OCI-LY7 (cell line): ENCODE results near the gene AIP.

Experiments
- EZH2phosphoT487 ChIP-seq: fragments of 200-600 bp; sonication (generic); IDR thresholded peaks from 2 replicates; pipeline ENCODE4 v1.6.1; 2018; ENCODE audit warnings: low read depth, borderline replicate concordance, mild to moderate bottlenecking, mixed run types, antibody characterized with exemption, low read length, moderate library complexity, mixed read lengths
- TF ChIP-seq, protein P1 (sequence below): fragments of 200-600 bp; sonication (generic); conservative IDR thresholded peaks from 2 replicates; pipeline ENCODE4 v1.5.1; 2014; ENCODE audit warnings: mild to moderate bottlenecking, antibody characterized with exemption, low read length, moderate library complexity, mixed read lengths

DNA sequence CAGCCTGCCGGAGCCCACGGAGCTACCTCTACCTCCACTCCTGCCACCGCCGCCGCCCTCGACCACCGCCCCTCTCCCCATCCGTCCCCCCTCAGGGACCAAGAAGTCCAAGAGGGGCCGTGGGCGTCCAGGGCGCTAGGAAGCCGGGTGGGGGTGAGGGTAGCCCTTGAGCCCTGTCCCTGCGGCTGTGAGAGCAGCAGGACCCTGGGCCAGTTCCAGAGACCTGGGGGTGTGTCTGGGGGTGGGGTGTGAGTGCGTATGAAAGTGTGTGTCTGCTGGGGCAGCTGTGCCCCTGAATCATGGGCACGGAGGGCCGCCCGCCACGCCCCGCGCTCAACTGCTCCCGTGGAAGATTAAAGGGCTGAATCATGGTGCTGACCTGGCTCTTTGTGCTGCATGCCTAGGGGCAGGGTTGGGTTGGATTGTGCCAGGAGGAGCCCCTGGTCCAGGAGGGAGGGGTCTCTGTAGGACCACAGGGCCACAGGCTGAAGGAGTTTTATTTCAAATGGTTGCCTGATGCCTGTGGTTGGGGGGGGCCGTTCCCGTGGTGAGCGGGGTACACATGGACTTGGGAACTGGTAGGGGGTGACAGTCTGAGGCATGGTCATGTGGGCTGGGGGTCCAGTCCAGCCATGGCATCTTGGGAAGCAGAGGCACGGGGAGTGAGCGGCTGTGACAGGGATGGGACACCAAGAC is 47.6 kb upstream of the AIP start:
- TF ChIP-seq, protein P1, sequence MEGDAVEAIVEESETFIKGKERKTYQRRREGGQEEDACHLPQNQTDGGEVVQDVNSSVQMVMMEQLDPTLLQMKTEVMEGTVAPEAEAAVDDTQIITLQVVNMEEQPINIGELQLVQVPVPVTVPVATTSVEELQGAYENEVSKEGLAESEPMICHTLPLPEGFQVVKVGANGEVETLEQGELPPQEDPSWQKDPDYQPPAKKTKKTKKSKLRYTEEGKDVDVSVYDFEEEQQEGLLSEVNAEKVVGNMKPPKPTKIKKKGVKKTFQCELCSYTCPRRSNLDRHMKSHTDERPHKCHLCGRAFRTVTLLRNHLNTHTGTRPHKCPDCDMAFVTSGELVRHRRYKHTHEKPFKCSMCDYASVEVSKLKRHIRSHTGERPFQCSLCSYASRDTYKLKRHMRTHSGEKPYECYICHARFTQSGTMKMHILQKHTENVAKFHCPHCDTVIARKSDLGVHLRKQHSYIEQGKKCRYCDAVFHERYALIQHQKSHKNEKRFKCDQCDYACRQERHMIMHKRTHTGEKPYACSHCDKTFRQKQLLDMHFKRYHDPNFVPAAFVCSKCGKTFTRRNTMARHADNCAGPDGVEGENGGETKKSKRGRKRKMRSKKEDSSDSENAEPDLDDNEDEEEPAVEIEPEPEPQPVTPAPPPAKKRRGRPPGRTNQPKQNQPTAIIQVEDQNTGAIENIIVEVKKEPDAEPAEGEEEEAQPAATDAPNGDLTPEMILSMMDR, result no peak
- no peak for TF ChIP-seq EZH2phosphoT487
